Heart left ventricle (tissue), 16 donors: ENCODE measurements around the gene PITPNM1. TPM values are rescaled to one million over a fixed set of nuclear protein-coding genes. Genes with fewer than 3 reads are reported as not detected.

Source experiments
- ATAC-seq, 4 donors: fragments of 200-7000 bp; cut with Tn5 transposase; one replicate each; pipeline ENCODE4 v1.9.1; 2020 to 2022; ENCODE audit warnings: moderate library complexity in 4 of 4, mild to moderate bottlenecking in 3 of 4, moderate number of reproducible peaks in 1 of 4
- DNase-seq, 5 donors: peaks; one replicate each; pipeline ENCODE4 v3.0.0-alpha.2; 2020
- H3K27ac ChIP-seq, 12 donors: fragments of 200-600 bp; sonication (generic) in 4 of 12; one replicate each; pipeline versions ENCODE4 v1.5.0 to v1.8.0; 2016 to 2022; ENCODE audit warnings: mild to moderate bottlenecking in 2 of 12
- H3K27me3 ChIP-seq, 9 donors: fragments of 200-600 bp; sonication (generic) in 2 of 9; one replicate each; pipeline versions ENCODE4 v1.5.1 to v1.8.0; 2016 to 2022; ENCODE audit warnings: mild to moderate bottlenecking in 3 of 9
- H3K36me3 ChIP-seq, 9 donors: fragments of 200-600 bp; sonication (generic) in 2 of 9; one replicate each; pipeline versions ENCODE4 v1.5.0 to v1.8.0; 2018 to 2022; ENCODE audit warnings: mild to moderate bottlenecking in 2 of 9
- H3K4me1 ChIP-seq, 12 donors: fragments of 200-600 bp; sonication (generic) in 4 of 12; one replicate each; pipeline versions ENCODE4 v1.5.0 to v1.8.0; 2016 to 2022; ENCODE audit warnings: mild to moderate bottlenecking in 3 of 12
- H3K4me3 ChIP-seq, 12 donors: fragments of 200-600 bp; sonication (generic) in 4 of 12; one replicate each; pipeline versions ENCODE4 v1.5.0 to v1.8.0; 2017 to 2022; ENCODE audit warnings: mild to moderate bottlenecking in 9 of 12, moderate library complexity in 4 of 12
- H3K9me3 ChIP-seq, 12 donors: fragments of 200-600 bp; sonication (generic) in 4 of 12; one replicate each; pipeline versions ENCODE4 v1.5.0 to v1.8.0; 2016 to 2022; ENCODE audit warnings: mild to moderate bottlenecking in 1 of 12
- CTCF ChIP-seq, 12 donors: fragments of 200-600 bp; sonication (generic) in 4 of 12; IDR thresholded peaks; one replicate each; pipeline versions ENCODE4 v1.5.0 to v1.8.0; 2018 to 2022; ENCODE audit warnings: antibody characterized with exemption in 12 of 12, mild to moderate bottlenecking in 5 of 12
- POLR2A ChIP-seq, 2 donors: fragments of 450-650 bp; IDR thresholded peaks; one replicate each; pipeline ENCODE4 v1.6.1; 2017; ENCODE audit warnings: antibody characterized with exemption in 2 of 2, mild to moderate bottlenecking in 2 of 2, moderate library complexity in 2 of 2
- WGBS, 4 donors: extraction: QIAGEN DNeasy Blood & Tissue Kit in 2 of 4; methylation state at CpG; one replicate each; pipeline versions ENCODE4 v1.1.5 to v1.1.7; 2013 to 2018; 5-methylcytosine and 5-hydroxymethylcytosine counted together
- intact Hi-C, 10 donors: fragments of 100-400 bp; cut with DNase I; formaldehyde crosslinking; loops; one replicate each; pipeline versions ENCODE4 v1.11.1 to v1.14.2; 2022
- polyA plus RNA-seq, 2 donors: library from polyadenylated mRNA; stranded (reverse); fragments of 200-250 nt; gene quantifications; one replicate each; pipeline ENCODE4 v1.2.3, GENCODE V29; 2013
- total RNA-seq, 9 donors: library from RNA; depleted of rRNA in 2 of 9; stranded (reverse); fragments of >200 nt in 2 of 9; fragmentation: NEBNext Ultra II Directional in 3 of 9; extraction: Animal tissue kit (Norgen Biotek cat#: 25700) in 3 of 9; gene quantifications; one replicate each; pipeline versions ENCODE4 v1.1.0 to v1.2.4, GENCODE V29; 2016 to 2023
- donor health status: ischemic (EF 13 %, LVEDD 7.1; RV severe dilation, severe dysfunction).
- donor health status: healthy with polysubstance abuse.
- donor health status: DM: no; HTN: yes; CAD: no.
- donor health status: DM: no; HTN: no; CAD: no.
- donor health status: ischemic (EF 25% LVEDD 6.9; RV normal size, moderate dysfunction).
- donor health status: ischemic (EF 25% LVEDD 5.7; RV mildly dilated, moderate dysfunction).
- donor health status: healthy.
- donor health status: DM: yes; HTN: yes; CAD: no.
- donor health status: ischemic (EF 35%, LVEDD 5.7; RV mildly dilated, moderate dysfunction).
- donor health status: nonischemic (EF 11% LVEDD 7.7; RV severe dilation, severe dysfunction).
- donor health status: DM: yes; HTN: yes; CAD: no.
- donor health status: PGD.
- donor health status: ischemic (EF 29% LVEDD 5.4; RV normal size, mild dysfunction).
- donor health status: nonischemic (EF 23%, LVEDD 6.1; RV moderate dilation, normal function).

Gene PITPNM1
- total and polyA plus RNA-seq, 11 donors, result 24.2 to 69.1 (median 34.3) TPM

GRCh38 chr11:67492801-67493547 lies 12.2 kb downstream of the PITPNM1 start:
- DNase-seq, result peak in 1 of 5 donors; percentile 63
- H3K36me3 ChIP-seq, result peaks cover 0 to 93% (median 71%) of the 10 kb centered on the region in 9 donors

GRCh38 chr11:67492069-67492727 lies 13.0 kb downstream of the PITPNM1 start:
- DNase-seq, result no peak
- Histone ChIP-seq H3K36me3 (peaks cover 0 to 93% (median 78%) of the 10 kb centered on the region in 9 donors), H3K4me1 (no peaks in the 10 kb centered on the region), H3K27ac (no peak overlapping the region), H3K4me3 (no peak overlapping the region), H3K27me3 (no peaks in the 10 kb centered on the region), H3K9me3 (no peaks in the 10 kb centered on the region)
- WGBS, 4 donors, result 80 to 89% (median 88%) methylated on average over 12 to 19 of the region's 19 CpGs
- no peak for ATAC-seq
- intact Hi-C loops, result no loop called here
- TF ChIP-seq POLR2A (IDR thresholded peaks at IDR 0.05) (no peak), CTCF (IDR thresholded peaks at IDR 0.05) (no peak)

More at GRCh38 chr11:67492801-67493547, 12.2 kb downstream of the PITPNM1 start:
- no peaks in the 10 kb centered on the region for H3K27me3 ChIP-seq
- H3K27ac ChIP-seq, result no peak overlapping the region
- WGBS, 4 donors, result 85 to 91% (median 87%) methylated on average over 29 to 46 of the region's 46 CpGs
- no peaks in the 10 kb centered on the region for H3K4me1 ChIP-seq
- intact Hi-C loops, result no loop called here
- no peak overlapping the region for H3K4me3 ChIP-seq
- no peaks in the 10 kb centered on the region for H3K9me3 ChIP-seq
- ATAC-seq, result no peak
- TF ChIP-seq CTCF (IDR thresholded peaks at IDR 0.05), result no peak
- TF ChIP-seq POLR2A (IDR thresholded peaks at IDR 0.05), result no peak

GRCh38 chr11:67491276-67492068 lies 13.7 kb downstream of the PITPNM1 start:
- Histone ChIP-seq H3K9me3 (no peaks in the 10 kb centered on the region), H3K27me3 (no peaks in the 10 kb centered on the region), H3K36me3 (peaks cover 0 to 93% (median 77%) of the 10 kb centered on the region in 9 donors), H3K4me1 (peaks cover 0 to 7% (median 0%) of the 10 kb centered on the region in 12 donors), H3K4me3 (no peak overlapping the region), H3K27ac (no peak overlapping the region)
- TF ChIP-seq POLR2A (IDR thresholded peaks at IDR 0.05) (no peak), CTCF (IDR thresholded peaks at IDR 0.05) (no peak)
- DNase-seq (no peak), ATAC-seq (peak in 1 of 4 donors; percentile 1)
- intact Hi-C loops, result no loop called here
- 81 to 92% (median 87%) methylated on average over 11 to 24 of the region's 24 CpGs for WGBS, 4 donors

GRCh38 chr11:67490727-67491065 lies 14.5 kb downstream of the PITPNM1 start:
- intact Hi-C loops, result no loop called here
- Histone ChIP-seq H3K27ac (no peak overlapping the region), H3K9me3 (no peaks in the 10 kb centered on the region), H3K4me3 (no peak overlapping the region), H3K36me3 (peaks cover 0 to 85% (median 70%) of the 10 kb centered on the region in 9 donors), H3K27me3 (no peaks in the 10 kb centered on the region), H3K4me1 (peaks cover 0 to 15% (median 4%) of the 10 kb centered on the region in 12 donors)
- WGBS, 4 donors, result 76 to 88% (median 82%) methylated on average over 3 to 15 of the region's 15 CpGs
- TF ChIP-seq POLR2A (IDR thresholded peaks at IDR 0.05) (no peak), CTCF (IDR thresholded peaks at IDR 0.05) (no peak)
- ATAC-seq (no peak), DNase-seq (peak in 1 of 5 donors; percentile 64)
